ENCODE results near the gene RSPH1. TPM values are rescaled to one million over a fixed set of nuclear protein-coding genes. Genes with fewer than 3 reads are reported as not detected.

The RSPH1 gene
- total RNA-seq, 1 experiment from 2014 or later, result 1.5 TPM

DNA sequence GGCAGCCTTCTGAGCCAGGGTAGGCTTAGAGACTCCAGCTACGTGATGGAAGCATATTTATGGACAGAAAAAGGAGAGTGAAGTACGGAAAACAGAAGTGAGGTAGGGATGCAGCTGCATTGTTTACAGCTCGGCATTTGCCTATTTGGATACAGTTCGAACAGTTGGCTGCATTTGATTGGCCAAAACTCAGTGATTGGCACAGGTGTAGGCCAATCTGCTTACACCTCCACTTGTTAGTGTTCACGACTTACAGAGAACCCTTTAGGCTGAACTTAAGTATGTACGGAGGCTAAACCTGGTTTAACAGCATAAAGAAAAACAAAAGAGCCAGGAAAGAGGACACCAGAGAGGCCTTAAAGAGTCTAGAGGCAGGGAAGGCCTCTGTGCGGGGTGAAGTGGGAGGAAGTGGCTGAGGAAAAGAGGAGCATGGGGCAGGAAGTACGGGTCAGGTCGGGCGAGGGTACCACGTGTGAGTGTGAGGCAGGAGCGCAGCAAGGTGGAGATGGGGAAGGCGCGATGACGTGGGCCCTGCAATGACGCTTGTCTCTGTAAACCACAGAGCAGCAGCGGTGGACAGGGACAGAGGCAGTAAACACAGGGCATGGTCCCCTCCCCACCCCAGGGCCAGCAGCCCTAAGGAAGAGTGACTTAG lies 32.0 kb downstream of the RSPH1 start:
- ATAC-seq (peak; percentile 91), DNase-seq (ENCODE audit: low read depth, low spot score) (peak; percentile 92)
- Histone ChIP-seq H3K9me2 (ENCODE audit: insufficient read depth) (no peaks in the 10 kb centered on the region), H3K27ac (ENCODE audit: low read depth, low read length) (no peak overlapping the region; the same call in 1 of the 2 replicates), H3K36me3 (ENCODE audit: control insufficient read depth in 1 of 2, insufficient read depth in 2 of 2, low read length in 2 of 2) (no peaks in the 10 kb centered on the region), H3K79me2 (ENCODE audit: insufficient read depth, low read length) (no peaks in the 10 kb centered on the region), H3K4me3 (replicated peaks in 1 of 2; ENCODE audit: low read depth in 1 of 2, low read length in 2 of 2) (no peak overlapping the region), H3K4me1 (ENCODE audit: control insufficient read depth in 1 of 2, insufficient read depth in 2 of 2, low read length in 2 of 2) (peaks cover 3 to 15% of the 10 kb centered on the region in 2 experiments; a peak in 1 of 4 replicates), H3K9ac (ENCODE audit: low read length) (no peak overlapping the region), H3K4me2 (ENCODE audit: low read length) (peak overlapping the region; percentile 30), H2AFZ (ENCODE audit: low read depth, low read length, poor library complexity, severe bottlenecking) (peak overlapping the region; percentile 91), H3K9me3 (ENCODE audit: control insufficient read depth in 1 of 2, insufficient read depth in 1 of 2, low read depth in 1 of 2, low read length in 2 of 2) (no peaks in the 10 kb centered on the region), H4K20me1 (ENCODE audit: insufficient read depth) (no peaks in the 10 kb centered on the region), H3K27me3 (ENCODE audit: insufficient read depth, low read length) (no peaks in the 10 kb centered on the region)
- BruUV-seq (replicated peaks), result no TSS peak
- ChIA-PET CTCF (no interaction called here), RAD21 (ENCODE audit: low non-redundant PET in 1 of 2, low total read pairs in 2 of 2, uncharacterized antibody in 2 of 2, unreplicated experiment in 2 of 2) (no interaction called here), POLR2A (interaction anchor here (0.7 kb wide), 1 partner anchor 10 kb away, joined by 3 read pairs; no protein-coding TSS in a partner anchor)
- no peak for TF ChIP-seq YY1 (IDR thresholded peaks at IDR 0.05; ENCODE audit: extremely low read depth, insufficient replicate concordance, low read depth, low read length)
- peak; percentile 84 for TF ChIP-seq SP1 (IDR thresholded peaks at IDR 0.05; ENCODE audit: low read depth)
- intact Hi-C loops (cut with micrococcal nuclease), result no loop called here

DNA sequence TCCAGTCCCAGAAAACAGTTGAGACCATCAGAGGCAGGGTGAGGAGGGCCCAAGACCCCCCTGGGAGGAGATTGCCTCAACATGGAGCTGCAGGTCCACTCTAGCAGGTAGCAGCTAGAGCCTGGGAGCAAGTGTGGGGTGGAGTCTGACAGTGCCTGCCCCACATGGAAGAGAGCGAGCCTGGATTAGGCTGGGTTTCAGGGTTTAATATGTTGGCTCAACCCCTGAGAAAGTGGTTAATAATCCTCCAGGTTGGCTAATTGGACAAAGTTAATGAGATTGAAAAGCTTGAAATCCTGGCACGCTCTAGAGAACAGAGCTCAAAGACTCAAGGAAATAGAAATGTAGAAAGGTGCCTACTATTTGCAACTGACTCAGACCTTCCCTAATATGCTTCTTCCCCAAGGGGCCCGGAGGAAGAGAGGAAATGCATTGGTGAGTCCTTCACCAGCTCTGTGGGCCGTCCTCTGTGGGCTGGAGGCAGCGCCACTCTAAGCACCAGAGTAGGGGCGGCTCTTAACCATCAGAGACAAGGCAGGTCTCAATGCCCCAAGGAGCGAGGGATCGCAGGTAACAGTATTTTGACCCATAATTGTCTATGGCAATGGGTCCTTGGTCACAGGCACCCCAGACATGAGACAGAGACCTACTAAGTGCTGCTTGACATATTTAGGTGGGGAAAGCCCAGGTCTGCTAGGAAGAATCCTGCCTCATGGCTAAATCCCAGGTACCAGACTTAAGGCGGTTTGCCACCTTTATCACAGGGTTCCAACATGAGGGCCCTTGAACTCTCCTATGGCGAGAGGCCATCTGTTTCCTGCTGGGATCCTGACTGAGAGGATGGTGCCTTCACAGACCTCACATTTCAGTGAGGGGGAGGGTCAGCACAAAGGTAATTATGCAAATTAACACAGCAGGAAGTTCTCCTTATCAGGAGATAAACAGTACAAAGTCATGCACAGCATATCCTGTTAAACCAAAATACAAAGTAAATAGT lies 33.8 kb downstream of the RSPH1 start:
- Histone ChIP-seq H3K9ac (ENCODE audit: low read length) (no peak overlapping the region), H3K79me2 (ENCODE audit: insufficient read depth, low read length) (no peaks in the 10 kb centered on the region), H3K9me3 (ENCODE audit: control insufficient read depth in 1 of 2, insufficient read depth in 1 of 2, low read depth in 1 of 2, low read length in 2 of 2) (no peaks in the 10 kb centered on the region), H3K4me2 (ENCODE audit: low read length) (no peak overlapping the region), H3K27ac (ENCODE audit: low read depth, low read length) (no peak overlapping the region), H2AFZ (ENCODE audit: low read depth, low read length, poor library complexity, severe bottlenecking) (no peak overlapping the region), H3K4me3 (replicated peaks in 1 of 2; ENCODE audit: low read depth in 1 of 2, low read length in 2 of 2) (no peak overlapping the region), H3K36me3 (ENCODE audit: control insufficient read depth in 1 of 2, insufficient read depth in 2 of 2, low read length in 2 of 2) (no peaks in the 10 kb centered on the region), H3K4me1 (ENCODE audit: control insufficient read depth in 1 of 2, insufficient read depth in 2 of 2, low read length in 2 of 2) (peaks cover 2 to 10% of the 10 kb centered on the region in 2 experiments; a peak in 1 of 4 replicates), H3K9me2 (ENCODE audit: insufficient read depth) (no peaks in the 10 kb centered on the region), H4K20me1 (ENCODE audit: insufficient read depth) (no peaks in the 10 kb centered on the region), H3K27me3 (ENCODE audit: insufficient read depth, low read length) (no peaks in the 10 kb centered on the region)
- ATAC-seq, result no peak
- no TSS peak for BruUV-seq (replicated peaks)
- ChIA-PET POLR2A (no interaction called here), RAD21 (ENCODE audit: low non-redundant PET in 1 of 2, low total read pairs in 2 of 2, uncharacterized antibody in 2 of 2, unreplicated experiment in 2 of 2) (no interaction called here), CTCF (no interaction called here)
- intact Hi-C loops (cut with micrococcal nuclease), result no loop called here
- TF ChIP-seq ZNF274 (IDR thresholded peaks at IDR 0.05; ENCODE audit: low read depth, low read length), result no peak
- no peak for TF ChIP-seq SRF (IDR thresholded peaks at IDR 0.05; ENCODE audit: low read depth)
- no peak for TF ChIP-seq ZFX (IDR thresholded peaks at IDR 0.05)
- TF ChIP-seq, protein P1, sequence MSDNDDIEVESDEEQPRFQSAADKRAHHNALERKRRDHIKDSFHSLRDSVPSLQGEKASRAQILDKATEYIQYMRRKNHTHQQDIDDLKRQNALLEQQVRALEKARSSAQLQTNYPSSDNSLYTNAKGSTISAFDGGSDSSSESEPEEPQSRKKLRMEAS (IDR thresholded peaks at IDR 0.05), result no peak
- TF ChIP-seq, protein P2, sequence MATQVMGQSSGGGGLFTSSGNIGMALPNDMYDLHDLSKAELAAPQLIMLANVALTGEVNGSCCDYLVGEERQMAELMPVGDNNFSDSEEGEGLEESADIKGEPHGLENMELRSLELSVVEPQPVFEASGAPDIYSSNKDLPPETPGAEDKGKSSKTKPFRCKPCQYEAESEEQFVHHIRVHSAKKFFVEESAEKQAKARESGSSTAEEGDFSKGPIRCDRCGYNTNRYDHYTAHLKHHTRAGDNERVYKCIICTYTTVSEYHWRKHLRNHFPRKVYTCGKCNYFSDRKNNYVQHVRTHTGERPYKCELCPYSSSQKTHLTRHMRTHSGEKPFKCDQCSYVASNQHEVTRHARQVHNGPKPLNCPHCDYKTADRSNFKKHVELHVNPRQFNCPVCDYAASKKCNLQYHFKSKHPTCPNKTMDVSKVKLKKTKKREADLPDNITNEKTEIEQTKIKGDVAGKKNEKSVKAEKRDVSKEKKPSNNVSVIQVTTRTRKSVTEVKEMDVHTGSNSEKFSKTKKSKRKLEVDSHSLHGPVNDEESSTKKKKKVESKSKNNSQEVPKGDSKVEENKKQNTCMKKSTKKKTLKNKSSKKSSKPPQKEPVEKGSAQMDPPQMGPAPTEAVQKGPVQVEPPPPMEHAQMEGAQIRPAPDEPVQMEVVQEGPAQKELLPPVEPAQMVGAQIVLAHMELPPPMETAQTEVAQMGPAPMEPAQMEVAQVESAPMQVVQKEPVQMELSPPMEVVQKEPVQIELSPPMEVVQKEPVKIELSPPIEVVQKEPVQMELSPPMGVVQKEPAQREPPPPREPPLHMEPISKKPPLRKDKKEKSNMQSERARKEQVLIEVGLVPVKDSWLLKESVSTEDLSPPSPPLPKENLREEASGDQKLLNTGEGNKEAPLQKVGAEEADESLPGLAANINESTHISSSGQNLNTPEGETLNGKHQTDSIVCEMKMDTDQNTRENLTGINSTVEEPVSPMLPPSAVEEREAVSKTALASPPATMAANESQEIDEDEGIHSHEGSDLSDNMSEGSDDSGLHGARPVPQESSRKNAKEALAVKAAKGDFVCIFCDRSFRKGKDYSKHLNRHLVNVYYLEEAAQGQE (IDR thresholded peaks at IDR 0.05; ENCODE audit: low read depth), result no peak
- TF ChIP-seq RAD21 (IDR thresholded peaks at IDR 0.05; ENCODE audit: low read depth), result no peak
- no peak for DNase-seq (ENCODE audit: low read depth, low spot score)
